ENCODE results near the gene GNAL. TPM values are rescaled to one million over a fixed set of nuclear protein-coding genes. Genes with fewer than 3 reads are reported as not detected.

GNAL gene
- total and polyA plus RNA-seq, 2 of the 4 experiments (the other 2 are of a cell fraction): 0.15 to 0.36 TPM

- POLR2A ChIA-PET (ENCODE audit: unreplicated experiment): no interaction called here
- DNase-seq: no peak
- no TSS peak for BruUV-seq (replicated peaks)
- Histone ChIP-seq H2AK5ac (ENCODE audit: low read depth, low read length) (no peak overlapping the region), H3K23ac (ENCODE audit: low read depth, low read length) (no peak overlapping the region), H2BK5ac (ENCODE audit: low read depth, low read length, poor library complexity, severe bottlenecking) (no peak overlapping the region), H3K4me2 (ENCODE audit: low read depth, low read length) (no peak overlapping the region), H3K27ac (ENCODE audit: insufficient read depth, low read length) (no peak overlapping the region), H3K9me1 (ENCODE audit: insufficient read depth, low read length) (no peaks in the 10 kb centered on the region), H2AFZ (replicated peaks; ENCODE audit: low read length, poor library complexity) (no peak overlapping the region), H3K56ac (ENCODE audit: extremely low read depth, insufficient read depth, low read length) (no peak overlapping the region), H3K14ac (replicated peaks; ENCODE audit: low read depth, low read length) (no peak overlapping the region), H3K36me3 (ENCODE audit: control insufficient read depth, insufficient read depth, low read length) (no peaks in the 10 kb centered on the region), H3K4ac (ENCODE audit: low read depth, low read length) (no peak overlapping the region), H4K5ac (ENCODE audit: low read depth, low read length) (no peak overlapping the region), H3K4me3 (ENCODE audit: insufficient read depth, low read depth, low read length) (no peak overlapping the region), H2BK20ac (ENCODE audit: low read depth, low read length) (no peak overlapping the region), H2AK9ac (replicated peaks; ENCODE audit: low read depth, low read length, poor library complexity) (no peak overlapping the region), H2BK15ac (ENCODE audit: low read depth, low read length) (no peak overlapping the region), H3K4me1 (ENCODE audit: control insufficient read depth, insufficient read depth, low read length) (no peaks in the 10 kb centered on the region), H4K8ac (ENCODE audit: low read depth in 2 of 2, low read length in 2 of 2) (no peak overlapping the region), H4K20me1 (ENCODE audit: insufficient read depth, low read length) (no peaks in the 10 kb centered on the region), H3K9ac (ENCODE audit: low read depth, low read length) (no peak overlapping the region), H3K79me1 (ENCODE audit: low read depth in 1 of 2, low read length in 2 of 2) (no peaks in the 10 kb centered on the region), H3K27me3 (ENCODE audit: control insufficient read depth, insufficient read depth, low read length) (peaks cover 40% of the 10 kb centered on the region), H4K91ac (ENCODE audit: insufficient read depth, low read depth, low read length) (no peak overlapping the region), H3K18ac (ENCODE audit: low read depth, low read length) (no peak overlapping the region), H3K9me3 (ENCODE audit: control insufficient read depth, insufficient read depth, low read length) (no peaks in the 10 kb centered on the region), H2BK120ac (ENCODE audit: low read depth, low read length) (no peak overlapping the region)
- dilution Hi-C loops (cut with HindIII; ENCODE audit: low sequenced_read_pairs, unreplicated experiment): no loop called here
- WGBS, 2 experiments (ENCODE audit: extremely low coverage in 2 of 2, insufficient read length in 1 of 2): 51% methylated on average over 6 of the region's 14 CpGs; no CpG with 5 or more reads in 1 of the 2 experiments
- intact Hi-C loops (cut with micrococcal nuclease): no loop called here
- CTCF ChIA-PET: interaction anchor here (1.1 to 1.4 kb wide), 2 partner anchors 14 to 17 kb away, joined by 3 to 7 read pairs; no protein-coding TSS in a partner anchor
- in situ Hi-C loops (cut with MboI; ENCODE audit: low sequenced_read_pairs): no loop called here
- no peak for ATAC-seq (ENCODE audit: low read depth)
- TF ChIP-seq CEBPB (IDR thresholded peaks at IDR 0.05; ENCODE audit: low read depth, low read length) (no peak), MAZ (IDR thresholded peaks at IDR 0.05; ENCODE audit: borderline replicate concordance, low read depth, low read length) (no peak), POLR2A (IDR thresholded peaks at IDR 0.05; ENCODE audit: low read depth, low read length) (no peak), NFE2L2 (IDR thresholded peaks at IDR 0.05; ENCODE audit: low read depth, low read length) (no peak), CHD1 (IDR thresholded peaks at IDR 0.05; ENCODE audit: low read depth, low read length) (no peak), ELK1 (IDR thresholded peaks at IDR 0.05; ENCODE audit: borderline replicate concordance, low read depth, low read length) (no peak), CTCF (conservative IDR thresholded peaks at IDR 0.05; ENCODE audit: low read depth, low read length) (no peak), BHLHE40 (IDR thresholded peaks at IDR 0.05; ENCODE audit: low read depth, low read length) (no peak), MXI1 (IDR thresholded peaks at IDR 0.05; ENCODE audit: borderline replicate concordance, low read depth, low read length) (no peak), RCOR1 (IDR thresholded peaks at IDR 0.05; ENCODE audit: insufficient replicate concordance, low read length) (no peak), RFX5 (IDR thresholded peaks at IDR 0.05; ENCODE audit: low read depth, low read length) (no peak), MAFK (IDR thresholded peaks at IDR 0.05; ENCODE audit: low read depth, low read length) (no peak), RAD21 (IDR thresholded peaks at IDR 0.05; ENCODE audit: low read length) (no peak), FOS (IDR thresholded peaks at IDR 0.05; ENCODE audit: low read depth, low read length) (no peak), SMC3 (IDR thresholded peaks at IDR 0.05; ENCODE audit: low read depth, low read length) (no peak)
- TF ChIP-seq, protein P1, sequence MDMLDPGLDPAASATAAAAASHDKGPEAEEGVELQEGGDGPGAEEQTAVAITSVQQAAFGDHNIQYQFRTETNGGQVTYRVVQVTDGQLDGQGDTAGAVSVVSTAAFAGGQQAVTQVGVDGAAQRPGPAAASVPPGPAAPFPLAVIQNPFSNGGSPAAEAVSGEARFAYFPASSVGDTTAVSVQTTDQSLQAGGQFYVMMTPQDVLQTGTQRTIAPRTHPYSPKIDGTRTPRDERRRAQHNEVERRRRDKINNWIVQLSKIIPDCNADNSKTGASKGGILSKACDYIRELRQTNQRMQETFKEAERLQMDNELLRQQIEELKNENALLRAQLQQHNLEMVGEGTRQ (IDR thresholded peaks at IDR 0.05; ENCODE audit: low read depth, low read length): no peak
Measured at GRCh38 chr18:11669271-11669947, 19.7 kb upstream of the GNAL start.
